COLO829 (cell line): ENCODE measurements around the gene ADARB2.
"Not testable (repeated sequence)": the region's sequence is repeated elsewhere in the genome, so short reads cannot be mapped to it uniquely, and the experiment has no call there.

Experiments
- DNase-seq: peaks from one replicate; pipeline ENCODE4 v3.0.0; 2012; ENCODE audit warnings: low spot score

ADARB2 gene

DNA sequence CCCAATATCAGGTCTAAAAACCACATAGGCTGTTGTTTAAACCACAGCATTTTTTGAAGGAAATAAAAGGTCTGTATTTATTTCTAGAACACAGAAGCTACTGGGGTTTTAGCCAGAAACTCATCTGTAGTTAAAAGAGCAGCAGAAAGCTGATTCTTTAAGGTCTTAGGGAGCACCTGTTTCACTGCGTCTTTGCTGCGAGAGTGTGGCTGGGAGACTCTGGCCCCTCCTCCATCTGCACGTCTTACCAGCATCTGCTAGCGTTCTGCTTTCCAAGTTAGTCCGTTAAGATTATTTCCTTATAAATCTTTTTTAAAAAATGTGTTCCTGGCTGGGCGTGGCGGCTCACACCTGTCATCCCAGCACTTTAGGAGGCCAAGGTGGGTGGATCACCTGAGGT is 95.9 kb downstream of the ADARB2 start:
- DNase-seq = no peak

DNA sequence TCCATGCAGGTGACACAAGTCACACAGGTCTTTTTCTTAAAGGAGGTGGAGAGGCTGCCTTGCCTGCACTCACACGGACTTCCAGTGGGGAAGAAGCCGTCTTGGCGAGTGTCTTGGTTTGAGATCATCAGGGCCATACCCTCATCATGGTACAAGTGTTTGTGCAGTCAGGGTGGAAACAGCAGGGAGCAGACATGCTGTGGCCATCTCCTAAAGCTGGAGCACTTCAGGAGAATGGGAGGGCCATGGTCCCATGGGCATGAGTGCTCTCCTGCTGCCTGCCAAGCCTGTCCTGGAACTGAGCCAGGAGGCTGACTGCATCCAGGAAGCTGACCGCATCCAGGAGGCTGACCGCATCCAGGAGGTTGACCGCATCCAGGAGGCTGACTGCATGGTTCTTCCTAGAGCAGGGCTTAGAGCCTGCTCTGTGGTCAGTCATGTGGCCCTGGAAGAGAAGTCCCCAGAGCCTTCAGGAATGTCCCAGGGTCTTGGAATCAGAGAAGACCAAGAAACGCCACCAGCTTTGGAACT is 98.4 kb downstream of the ADARB2 start:
- DNase-seq = no peak

- DNase-seq = no peak
Measured at GRCh38 chr10:1635340-1635739, 102.0 kb downstream of the ADARB2 start.

GRCh38 chr10:1634239-1634638 is 103.1 kb downstream of the ADARB2 start:
- DNase-seq = no peak

DNA sequence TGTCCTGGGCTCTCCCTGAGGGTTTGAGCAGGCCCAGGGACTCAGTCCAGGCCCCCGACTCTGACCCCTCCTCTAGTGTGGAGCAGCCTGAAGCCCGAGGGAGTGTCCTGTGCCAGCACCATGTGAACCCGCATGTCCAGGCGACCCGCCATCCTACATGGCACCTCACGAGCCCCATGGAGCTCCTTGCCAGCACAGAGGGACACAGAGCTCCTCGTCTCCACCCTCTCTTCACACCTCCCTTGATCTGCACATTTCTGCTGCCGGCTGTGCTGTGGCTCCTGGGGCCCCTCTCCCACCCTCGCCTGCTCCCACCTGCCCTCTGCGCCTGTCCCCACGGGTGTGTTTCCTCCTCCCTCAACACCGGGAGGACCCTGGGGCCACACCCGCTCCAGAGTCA is 103.5 kb downstream of the ADARB2 start:
- no peak for DNase-seq

DNA sequence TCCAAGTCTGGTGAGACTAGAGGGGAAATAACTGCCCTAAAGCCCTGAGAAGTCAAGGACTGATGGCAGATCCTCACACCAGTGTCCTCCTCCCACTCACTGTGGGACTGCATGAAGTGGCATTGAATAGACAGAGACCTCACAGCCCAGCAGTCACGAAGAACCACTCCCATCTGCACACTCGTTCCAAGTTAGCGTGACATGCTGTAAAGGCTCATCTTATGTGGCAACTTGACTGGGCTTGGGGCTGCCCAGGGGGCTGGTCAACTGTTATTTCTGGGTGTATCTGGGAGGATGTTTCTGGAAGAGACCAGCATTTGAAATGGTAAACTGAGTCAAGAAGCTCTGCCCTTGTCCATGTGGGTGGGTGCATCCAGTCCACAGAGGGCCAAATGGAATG is 104.7 kb downstream of the ADARB2 start:
- DNase-seq = no peak

- DNase-seq = no peak
Measured at GRCh38 chr10:1632141-1632540, 105.2 kb downstream of the ADARB2 start.

GRCh38 chr10:1631282-1631681 is 106.0 kb downstream of the ADARB2 start:
- no peak for DNase-seq

GRCh38 chr10:1630304-1630703 is 107.0 kb downstream of the ADARB2 start:
- no peak for DNase-seq

GRCh38 chr10:1629326-1630198 is 107.8 kb downstream of the ADARB2 start:
- no peak for DNase-seq

GRCh38 chr10:1628757-1629156 is 108.6 kb downstream of the ADARB2 start:
- DNase-seq = no peak

DNA sequence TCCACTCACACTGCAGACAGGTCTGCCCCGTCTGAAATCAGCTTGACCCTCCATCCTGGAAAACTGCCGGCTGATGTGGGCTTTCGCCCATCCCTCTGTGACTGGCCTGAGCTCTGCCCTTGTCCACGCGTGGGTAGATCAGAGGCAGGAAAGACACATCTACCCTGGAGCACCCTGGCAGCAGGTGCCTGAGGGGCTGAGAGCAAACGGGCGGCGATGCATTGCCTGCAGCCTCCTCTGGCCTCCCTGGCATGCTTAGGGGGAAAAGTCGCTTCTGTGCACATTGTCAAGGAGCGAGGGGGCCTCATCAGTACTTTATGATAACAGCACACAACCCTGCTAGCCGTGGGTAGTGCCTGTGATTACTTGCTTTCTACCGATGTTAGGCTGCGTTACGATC is 109.4 kb downstream of the ADARB2 start:
- no peak for DNase-seq

- no peak for DNase-seq
Measured at GRCh38 chr10:1626835-1627234, 110.5 kb downstream of the ADARB2 start.

DNA sequence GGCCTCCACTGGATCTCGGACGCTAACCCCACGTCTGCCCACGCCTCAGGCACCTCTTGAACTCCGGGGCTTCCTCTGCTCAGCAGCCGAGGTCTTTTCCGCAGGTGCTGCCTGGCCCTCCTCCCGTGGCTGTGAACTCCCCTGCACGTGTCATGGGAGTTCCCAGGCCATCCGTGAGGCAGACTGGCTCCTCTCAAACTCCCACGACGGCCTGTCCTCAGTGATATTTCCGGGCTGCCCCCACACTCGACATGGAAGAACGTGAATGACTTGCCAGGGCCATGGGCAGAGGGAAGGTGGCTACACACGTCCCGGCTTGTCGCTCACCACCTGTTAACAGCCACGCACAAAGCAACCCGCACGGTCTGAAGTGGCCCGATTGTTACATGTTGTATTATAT is 110.9 kb downstream of the ADARB2 start:
- no peak for DNase-seq

GRCh38 chr10:1625731-1626130 is 111.6 kb downstream of the ADARB2 start:
- no peak for DNase-seq

DNA sequence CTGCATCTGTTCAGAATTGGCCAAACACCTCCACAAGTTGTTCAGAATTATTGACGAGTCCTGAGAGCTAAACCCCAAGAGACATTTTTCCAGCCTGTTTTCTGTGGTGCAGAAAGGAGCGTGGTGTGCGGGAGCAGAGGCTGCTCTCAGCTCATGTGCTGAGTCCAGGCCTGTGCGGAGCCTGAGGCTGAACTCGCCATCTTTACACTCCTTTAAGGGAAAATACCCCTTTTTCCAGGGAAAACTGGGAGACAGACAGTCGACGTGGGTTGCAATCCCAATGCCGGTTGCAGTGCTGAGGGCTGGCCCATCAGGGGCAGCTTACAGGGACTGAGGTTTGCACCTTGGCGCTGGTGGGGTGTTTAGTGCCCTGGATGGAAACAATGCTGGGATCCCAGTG is 112.2 kb downstream of the ADARB2 start:
- no peak for DNase-seq

GRCh38 chr10:1624240-1624639 is 113.1 kb downstream of the ADARB2 start:
- DNase-seq = no peak

DNA sequence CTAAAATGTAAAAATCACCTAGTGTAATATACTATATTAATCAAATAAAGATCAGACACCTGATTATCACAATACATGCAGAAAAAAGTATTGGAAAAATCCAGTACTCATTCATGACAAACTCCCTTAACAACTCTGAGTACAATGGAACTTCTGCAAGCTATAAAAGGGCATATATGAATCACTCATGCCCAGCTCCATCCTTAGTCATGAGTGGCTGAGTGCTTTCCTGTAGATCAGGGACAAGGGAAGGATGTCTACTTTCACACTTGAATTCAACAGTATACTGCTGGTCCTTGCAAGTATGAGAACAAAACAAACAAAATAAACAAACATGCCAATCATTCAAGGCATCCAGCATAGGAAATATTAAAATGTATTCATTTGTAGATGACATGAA is 116.5 kb downstream of the ADARB2 start:
- no peak for DNase-seq

- not testable (repeated sequence) for DNase-seq
Measured at GRCh38 chr10:1617376-1618317, 119.7 kb downstream of the ADARB2 start.

- not testable (repeated sequence) for DNase-seq
Measured at GRCh38 chr10:1616701-1617100, 120.6 kb downstream of the ADARB2 start.

DNA sequence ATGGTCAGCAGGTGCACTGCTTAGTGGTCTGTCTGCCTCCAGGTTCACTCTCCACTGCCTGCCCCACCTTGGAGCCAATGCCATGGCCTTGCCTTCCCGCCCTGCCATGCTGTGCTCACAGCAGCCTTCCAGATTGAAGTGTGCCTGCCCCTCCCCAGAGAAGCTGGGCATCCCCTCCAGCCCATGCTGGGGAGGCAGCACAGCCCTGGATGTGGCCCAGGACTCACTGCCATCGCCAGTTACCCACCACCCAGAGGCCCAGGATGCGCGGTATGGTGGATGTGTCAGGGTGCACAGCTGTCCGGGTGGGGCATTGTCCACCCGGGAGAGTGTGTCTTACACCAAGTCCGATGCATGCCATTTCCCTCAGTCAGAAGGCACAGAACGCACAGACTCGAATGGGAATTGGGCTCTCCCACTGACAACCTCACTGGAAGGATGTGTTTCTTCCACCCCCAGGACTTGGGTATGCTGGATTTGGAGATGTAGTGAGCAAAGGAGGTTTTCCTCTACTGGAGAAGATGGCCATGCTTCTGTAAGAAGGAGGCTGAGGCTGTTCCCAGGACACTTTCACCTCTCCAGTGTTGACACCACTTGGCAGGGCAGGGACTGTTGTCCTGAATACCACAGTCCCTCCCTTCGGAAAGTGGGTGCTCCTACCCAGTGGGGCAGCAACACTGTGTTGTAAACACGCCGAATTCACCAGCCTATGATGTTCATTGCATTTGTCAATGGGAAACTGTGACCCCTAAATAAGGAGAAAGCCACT is 122.0 kb downstream of the ADARB2 start:
- no peak for DNase-seq

DNA sequence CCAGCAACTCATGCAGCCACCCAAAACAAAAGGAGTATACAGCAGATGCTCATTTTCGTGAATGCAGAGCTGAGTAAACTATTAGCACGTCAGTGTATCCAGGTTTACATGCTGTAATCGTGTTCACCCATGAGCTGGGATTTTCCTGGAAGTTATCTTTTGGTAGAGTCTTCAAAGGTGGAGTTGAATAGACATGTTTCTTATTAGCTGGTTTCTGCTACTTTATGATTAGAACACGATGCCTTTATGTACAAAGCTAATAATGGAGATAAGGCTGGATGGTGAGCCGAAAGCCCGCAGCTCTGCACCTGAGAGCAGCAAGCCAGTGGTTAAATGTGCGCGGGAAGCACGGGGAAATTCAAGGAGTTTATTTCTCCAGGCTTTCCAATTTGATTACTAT is 123.8 kb downstream of the ADARB2 start:
- DNase-seq = no peak
